Endothelial cell of umbilical vein (primary cell): Measurements from ENCODE around the gene NCEH1. TPM values are rescaled to one million over a fixed set of nuclear protein-coding genes. Genes with fewer than 3 reads are reported as not detected.

Experiments
- BruUV-seq: library from RNA; stranded (reverse); fragments of 400-500 nt; replicated peaks from 2 replicates; lab custom pipeline; 2021; lab: Mats Ljungman, UMichigan
- CTCF ChIA-PET: fragments of 300-600, 350-600 bp; sonication (Branson Sonifier 250); formaldehyde crosslinking; loops from one replicate; lab custom pipeline; 2021; ENCODE audit warnings: antibody characterized with exemption, inconsistent platforms; lab: Charles Lee
- POLR2A ChIA-PET: fragments of 300-600, 350-600 bp; sonication (Branson Sonifier 250); formaldehyde crosslinking; loops from one replicate; lab custom pipeline; 2021; ENCODE audit warnings: antibody characterized with exemption, inconsistent platforms; lab: Charles Lee
- DNase-seq: peaks from one replicate; pipeline ENCODE4 v3.0.0-alpha.2; 2011; ENCODE audit warnings: low read depth, low spot score
- FAIRE-seq: peaks from 2 replicates; lab custom pipeline; 2011; peaks lifted over from hg19 to GRCh38; lab: Jason Lieb, UNC
- H2AFZ ChIP-seq: 2 replicates; pipeline ENCODE4 v1.6.0; 2012; ENCODE audit warnings: low read depth, low read length, control low read depth, inconsistent platforms
- H3K27ac ChIP-seq: 2 replicates; pipeline ENCODE4 v1.5.1; 2011; ENCODE audit warnings: low read depth, mild to moderate bottlenecking, control low read depth, low read length, moderate library complexity; ENCODE audit not compliant: insufficient read depth
- H3K27me3 ChIP-seq, 2 experiments: 2 replicates each; pipeline versions ENCODE4 v1.6.0 to v1.6.1; 2011; ENCODE audit warnings: low read length in 2 of 2, mixed read lengths in 1 of 2; ENCODE audit not compliant: control insufficient read depth in 2 of 2, insufficient read depth in 2 of 2
- H3K36me3 ChIP-seq, 2 experiments: 2 replicates in 1 of 2; 3 replicates in 1 of 2; pipeline ENCODE4 v1.5.1; 2011; ENCODE audit warnings: low read length in 2 of 2, mild to moderate bottlenecking in 1 of 2, moderate library complexity in 1 of 2; ENCODE audit not compliant: control insufficient read depth in 2 of 2, insufficient read depth in 2 of 2; ENCODE audit errors: extremely low read depth in 1 of 2
- H3K4me1 ChIP-seq: 3 replicates; pipeline ENCODE4 v1.5.1; 2011; ENCODE audit warnings: mild to moderate bottlenecking, low read length; ENCODE audit not compliant: control insufficient read depth, insufficient read depth; ENCODE audit errors: extremely low read depth
- H3K4me2 ChIP-seq: 2 replicates; pipeline ENCODE4 v1.6.1; 2011; ENCODE audit warnings: low read length, control low read depth, mixed read lengths; ENCODE audit not compliant: insufficient read depth
- H3K4me3 ChIP-seq, 3 experiments: fragments of 200-600 bp in 1 of 3; sonication (generic), shearing (Covaris generic) in 1 of 3; replicated peaks in 1 of 3; 2 replicates each; pipeline ENCODE4 v1.5.1; 2011 to 2016; ENCODE audit warnings: control low read depth in 3 of 3, low read length in 3 of 3, mild to moderate bottlenecking in 2 of 3, inconsistent platforms in 1 of 3, low read depth in 1 of 3, moderate library complexity in 1 of 3; ENCODE audit not compliant: insufficient read depth in 1 of 3
- H3K79me2 ChIP-seq: 2 replicates; pipeline ENCODE4 v1.6.0; 2012; ENCODE audit warnings: low read length, inconsistent platforms; ENCODE audit not compliant: control insufficient read depth, insufficient read depth
- H3K9ac ChIP-seq: replicated peaks from 2 replicates; pipeline ENCODE3; 2011; ENCODE audit warnings: low read length, control low read depth; ENCODE audit not compliant: insufficient read depth; ENCODE audit errors: extremely low read depth
- H3K9me1 ChIP-seq: replicated peaks from 3 replicates; pipeline ENCODE4 v1.6.0; 2011; ENCODE audit warnings: mild to moderate bottlenecking, low read length; ENCODE audit not compliant: control insufficient read depth, insufficient read depth; ENCODE audit errors: extremely low read depth
- H3K9me3 ChIP-seq: replicated peaks from 2 replicates; pipeline ENCODE4 v1.5.1; 2012; ENCODE audit warnings: low read length, inconsistent platforms; ENCODE audit not compliant: control insufficient read depth, insufficient read depth
- H4K20me1 ChIP-seq: replicated peaks from 2 replicates; pipeline ENCODE3; 2011; ENCODE audit warnings: mild to moderate bottlenecking, low read length; ENCODE audit not compliant: control insufficient read depth, insufficient read depth; ENCODE audit errors: extremely low read depth
- CTCF ChIP-seq, 2 donors: IDR thresholded peaks; 1 replicate in 1 of 2; 2 replicates in 1 of 2; pipeline ENCODE4 v1.5.1; 2011; ENCODE audit warnings: low read length in 2 of 2, mild to moderate bottlenecking in 2 of 2, moderate library complexity in 2 of 2, control low read depth in 1 of 2, inconsistent platforms in 1 of 2, low read depth in 1 of 2; ENCODE audit not compliant: insufficient read depth in 1 of 2; ENCODE audit errors: extremely low read depth in 1 of 2
- EZH2 ChIP-seq: IDR thresholded peaks from 2 replicates; pipeline ENCODE4 v1.6.1; 2012; ENCODE audit warnings: borderline replicate concordance, low read depth, mild to moderate bottlenecking, moderate library complexity, low read length, inconsistent platforms; ENCODE audit not compliant: severe bottlenecking
- FOS ChIP-seq: IDR thresholded peaks from 2 replicates; pipeline ENCODE4 v1.6.1; 2011; ENCODE audit warnings: mild to moderate bottlenecking, low read length, moderate library complexity, borderline replicate concordance; ENCODE audit not compliant: insufficient read depth
- GATA2 ChIP-seq: IDR thresholded peaks from 2 replicates; pipeline ENCODE4 v1.7.0; 2011; ENCODE audit warnings: low read depth, mild to moderate bottlenecking, moderate library complexity, mixed read lengths, low read length; ENCODE audit not compliant: insufficient read length, insufficient read depth
- JUN ChIP-seq: IDR thresholded peaks from 2 replicates; pipeline ENCODE4 v1.6.1; 2011; ENCODE audit warnings: borderline replicate concordance, low read depth; ENCODE audit not compliant: insufficient read length, insufficient read depth
- MAX ChIP-seq: IDR thresholded peaks from 2 replicates; pipeline ENCODE4 v1.6.1; 2011; ENCODE audit not compliant: insufficient read depth, insufficient read length
- MYC ChIP-seq: IDR thresholded peaks from one replicate; pipeline ENCODE4 v1.6.1; 2011; ENCODE audit warnings: mild to moderate bottlenecking, low read depth, low read length
- POLR2A ChIP-seq: IDR thresholded peaks from 2 replicates; pipeline ENCODE4 v1.6.1; 2012; ENCODE audit warnings: low read depth, mild to moderate bottlenecking, control low read depth, low read length
- POLR2AphosphoS5 ChIP-seq: IDR thresholded peaks from 2 replicates; pipeline ENCODE4 v1.6.1; 2012; ENCODE audit warnings: low read depth, mild to moderate bottlenecking, control low read depth, low read length, moderate library complexity; ENCODE audit not compliant: insufficient read depth
- dilution Hi-C: fragments of 300-500 bp; cut with MboI; formaldehyde crosslinking; loops from one replicate; pipeline ENCODE4 v1.15.0; 2019; ENCODE audit warnings: low sequenced_read_pairs; ENCODE audit not compliant: extremely low pct_ligation_motif_present
- intact Hi-C: fragments of 100-400 bp; cut with micrococcal nuclease; formaldehyde crosslinking; loops from one replicate; pipeline ENCODE4 v1.10.0; 2022
- polyA plus RNA-seq, 4 experiments: library from polyadenylated mRNA; depleted of rRNA in 3 of 4; stranded (reverse) in 3 of 4; unstranded in 1 of 4; fragments of >200 nt; gene quantifications; 2 replicates each; pipeline versions ENCODE4 v1.2.1 to v1.2.3, GENCODE V29; 2011 to 2012; ENCODE audit warnings: missing spikeins in 1 of 4
- total RNA-seq: library from RNA; stranded (reverse); gene quantifications from 2 replicates; pipeline ENCODE4 v1.2.3, GENCODE V29; 2021

NCEH1 gene
- total and polyA plus RNA-seq, 2 donors (not counting 3 experiments of a cell fraction or from before 2014, with no cell fraction given), result 10.0 to 20.3 TPM

GRCh38 chr3:172617013-172617706 is 93.7 kb downstream of the NCEH1 start:
- POLR2A ChIA-PET, result no interaction called here
- H3K27ac ChIP-seq, result no peak overlapping the region
- H3K36me3 ChIP-seq, result no peaks in the 10 kb centered on the region
- no peak overlapping the region for H2AFZ ChIP-seq
- no peaks in the 10 kb centered on the region for H3K9me3 ChIP-seq
- no peaks in the 10 kb centered on the region for H3K27me3 ChIP-seq
- no peak overlapping the region for H3K9ac ChIP-seq
- H3K4me2 ChIP-seq, result no peak overlapping the region
- TF ChIP-seq MYC (no peak), CTCF (IDR thresholded peaks at IDR 0.05; ENCODE audit: extremely low read depth in 1 of 2, insufficient read depth in 1 of 2, low read depth in 1 of 2, low read length in 2 of 2) (no peak), EZH2 (no peak), POLR2A (no peak), JUN (no peak), FOS (no peak), POLR2AphosphoS5 (no peak), MAX (no peak), GATA2 (no peak)
- H3K4me3 ChIP-seq, result no peak overlapping the region
- no peak for DNase-seq
- H3K9me1 ChIP-seq, result no peaks in the 10 kb centered on the region
- FAIRE-seq, result no peak
- H3K4me1 ChIP-seq, result peaks cover 2% of the 10 kb centered on the region
- no peaks in the 10 kb centered on the region for H3K79me2 ChIP-seq
- CTCF ChIA-PET, result no interaction called here
- intact Hi-C loops, result no loop called here
- no peaks in the 10 kb centered on the region for H4K20me1 ChIP-seq
- dilution Hi-C loops, result no loop called here
- BruUV-seq, result no TSS peak
